ENCODE measurements around the gene C1orf116.

Gene C1orf116

GRCh38 chr1:207032528-207033017 is at the start of gene C1orf116:
Gene C1orf116 (minus strand): TSS chr1:207032756. CDS start chr1:207027598, 5,158 bp downstream.
- no peak for DNase-seq

- no peak for DNase-seq
Measured at GRCh38 chr1:207081806-207082205, 49.2 kb upstream of the C1orf116 start.

- no peak for DNase-seq
Measured at GRCh38 chr1:207081088-207081487, 48.5 kb upstream of the C1orf116 start.

- no peak for DNase-seq
Measured at GRCh38 chr1:207079706-207080241, 47.2 kb upstream of the C1orf116 start.

GRCh38 chr1:207078578-207079132 is 46.1 kb upstream of the C1orf116 start:
- no peak for DNase-seq

- peak; percentile 74 for DNase-seq
Measured at GRCh38 chr1:207077470-207078377, 45.2 kb upstream of the C1orf116 start.

- DNase-seq = no peak
Measured at GRCh38 chr1:207077012-207077411, 44.5 kb upstream of the C1orf116 start.

- no peak for DNase-seq
Measured at GRCh38 chr1:207076181-207076955, 43.8 kb upstream of the C1orf116 start.

- DNase-seq = no peak
Measured at GRCh38 chr1:207073906-207074820, 41.6 kb upstream of the C1orf116 start.

- no peak for DNase-seq
Measured at GRCh38 chr1:207072233-207072632, 39.7 kb upstream of the C1orf116 start.

- DNase-seq = no peak
Measured at GRCh38 chr1:207071426-207071825, 38.9 kb upstream of the C1orf116 start.

GRCh38 chr1:207070811-207071210 is 38.3 kb upstream of the C1orf116 start:
- no peak for DNase-seq

- DNase-seq = no peak
Measured at GRCh38 chr1:207069858-207070506, 37.4 kb upstream of the C1orf116 start.

GRCh38 chr1:207069061-207069460 is 36.5 kb upstream of the C1orf116 start:
- no peak for DNase-seq

GRCh38 chr1:207067665-207068064 is 35.1 kb upstream of the C1orf116 start:
- no peak for DNase-seq

- DNase-seq = no peak
Measured at GRCh38 chr1:207067185-207067584, 34.6 kb upstream of the C1orf116 start.

- DNase-seq = no peak
Measured at GRCh38 chr1:207064561-207064960, 32.0 kb upstream of the C1orf116 start.

GRCh38 chr1:207063014-207063413 is 30.5 kb upstream of the C1orf116 start:
- no peak for DNase-seq

- no peak for DNase-seq
Measured at GRCh38 chr1:207062058-207062457, 29.5 kb upstream of the C1orf116 start.

- no peak for DNase-seq
Measured at GRCh38 chr1:207060596-207060995, 28.0 kb upstream of the C1orf116 start.

- DNase-seq = no peak
Measured at GRCh38 chr1:207059881-207060280, 27.3 kb upstream of the C1orf116 start.

Data from activated effector memory CD4-positive, alpha-beta T cell treated with anti-CD3 and anti-CD28 coated beads, Interleukin-2, amount 50 U/mL, for 16 hours (primary cell).